ENCODE results near the gene MEI4. TPM values are rescaled to one million over a fixed set of nuclear protein-coding genes. Genes with fewer than 3 reads are reported as not detected.

The MEI4 gene
- total RNA-seq, 1 donor from 2014 or later = not detected

DNA sequence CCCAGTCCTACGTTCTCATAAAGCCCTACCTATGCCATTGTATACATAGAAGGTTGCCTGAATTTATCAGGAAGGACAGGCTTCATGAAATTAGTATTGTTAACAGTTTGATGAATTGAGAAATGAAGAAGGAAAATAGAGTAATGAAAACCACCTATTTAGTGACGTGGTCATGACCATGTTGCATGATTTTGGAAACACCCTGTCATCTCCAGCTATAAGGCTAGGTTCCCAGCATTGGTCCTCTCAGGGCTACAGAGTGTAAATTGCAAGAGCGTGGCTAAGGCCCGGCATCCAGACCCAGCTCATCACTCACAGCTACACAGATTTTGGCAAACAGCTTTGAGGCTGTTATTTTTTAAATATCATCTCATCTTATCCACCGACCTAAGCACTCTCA, 203.6 kb downstream of the MEI4 start:
- intact Hi-C loops (cut with DNase I) = no loop called here
- Histone ChIP-seq H3K27me3 (ENCODE audit: low read depth) (no peaks in the 10 kb centered on the region), H3K9me3 (no peaks in the 10 kb centered on the region), H3K36me3 (no peaks in the 10 kb centered on the region), H3K4me1 (no peaks in the 10 kb centered on the region), H3K4me3 (no peak overlapping the region), H3K27ac (no peak overlapping the region)
- TF ChIP-seq, protein P1, sequence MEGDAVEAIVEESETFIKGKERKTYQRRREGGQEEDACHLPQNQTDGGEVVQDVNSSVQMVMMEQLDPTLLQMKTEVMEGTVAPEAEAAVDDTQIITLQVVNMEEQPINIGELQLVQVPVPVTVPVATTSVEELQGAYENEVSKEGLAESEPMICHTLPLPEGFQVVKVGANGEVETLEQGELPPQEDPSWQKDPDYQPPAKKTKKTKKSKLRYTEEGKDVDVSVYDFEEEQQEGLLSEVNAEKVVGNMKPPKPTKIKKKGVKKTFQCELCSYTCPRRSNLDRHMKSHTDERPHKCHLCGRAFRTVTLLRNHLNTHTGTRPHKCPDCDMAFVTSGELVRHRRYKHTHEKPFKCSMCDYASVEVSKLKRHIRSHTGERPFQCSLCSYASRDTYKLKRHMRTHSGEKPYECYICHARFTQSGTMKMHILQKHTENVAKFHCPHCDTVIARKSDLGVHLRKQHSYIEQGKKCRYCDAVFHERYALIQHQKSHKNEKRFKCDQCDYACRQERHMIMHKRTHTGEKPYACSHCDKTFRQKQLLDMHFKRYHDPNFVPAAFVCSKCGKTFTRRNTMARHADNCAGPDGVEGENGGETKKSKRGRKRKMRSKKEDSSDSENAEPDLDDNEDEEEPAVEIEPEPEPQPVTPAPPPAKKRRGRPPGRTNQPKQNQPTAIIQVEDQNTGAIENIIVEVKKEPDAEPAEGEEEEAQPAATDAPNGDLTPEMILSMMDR (IDR thresholded peaks at IDR 0.05) = no peak
- DNase-seq = no peak
- no peak for ATAC-seq

DNA sequence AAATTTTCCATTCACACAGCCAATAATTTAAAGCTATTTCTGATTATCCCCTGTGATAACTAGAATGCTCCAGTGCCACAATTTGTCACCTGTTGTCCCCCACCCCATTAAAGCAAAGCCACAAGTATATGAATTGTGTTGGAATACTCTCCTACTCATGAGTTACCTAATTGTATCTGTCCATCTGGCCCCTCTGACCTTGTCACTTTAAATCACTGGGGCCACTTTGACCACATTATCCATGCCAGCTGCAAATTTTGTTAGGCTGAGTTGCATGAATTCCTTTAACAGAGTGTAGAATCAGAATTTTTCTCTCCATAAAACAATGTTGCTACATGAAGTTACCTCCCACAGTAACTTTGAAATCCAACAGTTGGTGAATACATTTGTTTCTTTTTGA, 204.6 kb downstream of the MEI4 start:
- H3K9me3 ChIP-seq = no peaks in the 10 kb centered on the region
- ATAC-seq (no peak), DNase-seq (no peak)
- no peaks in the 10 kb centered on the region for H3K36me3 ChIP-seq
- H3K4me1 ChIP-seq = no peaks in the 10 kb centered on the region
- no peak overlapping the region for H3K4me3 ChIP-seq
- H3K27me3 ChIP-seq (ENCODE audit: low read depth) = no peaks in the 10 kb centered on the region
- TF ChIP-seq, protein P1 (IDR thresholded peaks at IDR 0.05) = no peak
- H3K27ac ChIP-seq = no peak overlapping the region
- intact Hi-C loops (cut with DNase I) = no loop called here

DNA sequence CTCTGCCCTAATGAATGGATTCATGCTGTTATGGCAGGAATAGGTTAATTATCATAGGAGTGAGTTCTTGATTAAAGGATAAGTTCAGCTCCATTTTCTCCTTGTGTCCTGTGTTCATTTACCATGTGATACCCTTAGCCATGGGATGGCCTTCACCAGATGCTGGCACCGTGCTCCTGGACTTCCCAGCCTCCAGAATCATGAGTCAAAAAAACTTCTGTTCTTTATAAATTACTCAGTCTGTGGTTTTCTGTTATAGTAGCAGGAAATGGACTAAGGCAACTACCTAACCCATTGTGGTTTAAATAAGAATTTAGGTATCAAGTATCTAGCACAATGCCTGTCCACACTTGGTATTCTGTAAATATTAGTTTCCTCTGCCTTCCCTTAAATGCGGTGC, 223.5 kb downstream of the MEI4 start:
- Histone ChIP-seq H3K9me3 (no peaks in the 10 kb centered on the region), H3K36me3 (no peaks in the 10 kb centered on the region), H3K27me3 (ENCODE audit: low read depth) (no peaks in the 10 kb centered on the region), H3K4me3 (no peak overlapping the region), H3K27ac (no peak overlapping the region), H3K4me1 (no peaks in the 10 kb centered on the region)
- TF ChIP-seq, protein P1 (IDR thresholded peaks at IDR 0.05) = no peak
- no peak for DNase-seq
- ATAC-seq = no peak
- intact Hi-C loops (cut with DNase I) = no loop called here

DNA sequence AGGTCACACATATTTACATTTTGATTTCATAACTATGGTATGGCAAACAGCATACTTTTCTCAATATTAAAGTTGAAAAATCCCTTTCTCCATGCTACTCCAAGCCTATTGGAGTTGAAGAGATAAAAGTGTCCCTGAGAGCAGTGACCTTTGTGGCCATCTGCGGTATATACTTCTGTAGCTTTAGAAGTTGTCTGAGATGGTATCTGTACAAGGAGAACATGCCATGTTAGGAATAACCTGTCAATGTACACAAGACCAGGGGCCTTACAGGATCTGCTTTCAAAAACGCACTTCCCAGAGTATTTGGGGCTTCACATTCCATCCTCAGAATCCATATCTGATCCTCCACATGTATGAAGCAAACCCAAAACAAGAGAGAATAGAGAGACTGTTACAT, 226.7 kb downstream of the MEI4 start:
- no peak for DNase-seq
- H3K36me3 ChIP-seq = no peaks in the 10 kb centered on the region
- no peaks in the 10 kb centered on the region for H3K4me1 ChIP-seq
- no peaks in the 10 kb centered on the region for H3K27me3 ChIP-seq (ENCODE audit: low read depth)
- no peak overlapping the region for H3K27ac ChIP-seq
- no peak for ATAC-seq
- intact Hi-C loops (cut with DNase I) = no loop called here
- no peaks in the 10 kb centered on the region for H3K9me3 ChIP-seq
- H3K4me3 ChIP-seq = no peak overlapping the region
- TF ChIP-seq, protein P1 (IDR thresholded peaks at IDR 0.05) = no peak

DNA sequence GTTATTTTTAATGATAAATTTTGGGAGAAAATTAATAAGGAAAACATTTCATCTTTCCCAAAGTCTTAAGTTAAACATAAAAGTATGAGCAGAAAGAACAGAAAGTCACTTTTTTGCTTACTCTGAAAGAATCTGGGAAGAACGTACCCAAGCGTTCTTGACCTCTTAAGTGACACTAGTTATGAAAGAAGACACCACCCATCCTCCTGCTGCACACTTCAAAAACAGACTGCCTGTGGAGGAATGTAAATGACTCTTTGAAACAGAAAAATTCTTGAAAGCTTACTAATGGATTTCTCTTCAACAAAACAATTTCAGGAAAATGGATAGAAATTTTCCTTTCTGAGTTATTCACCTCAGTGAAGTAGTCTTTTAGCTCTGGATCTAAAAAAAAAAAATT, 227.7 kb downstream of the MEI4 start:
- TF ChIP-seq, protein P1 (IDR thresholded peaks at IDR 0.05) = no peak
- no peak for ATAC-seq

DNA sequence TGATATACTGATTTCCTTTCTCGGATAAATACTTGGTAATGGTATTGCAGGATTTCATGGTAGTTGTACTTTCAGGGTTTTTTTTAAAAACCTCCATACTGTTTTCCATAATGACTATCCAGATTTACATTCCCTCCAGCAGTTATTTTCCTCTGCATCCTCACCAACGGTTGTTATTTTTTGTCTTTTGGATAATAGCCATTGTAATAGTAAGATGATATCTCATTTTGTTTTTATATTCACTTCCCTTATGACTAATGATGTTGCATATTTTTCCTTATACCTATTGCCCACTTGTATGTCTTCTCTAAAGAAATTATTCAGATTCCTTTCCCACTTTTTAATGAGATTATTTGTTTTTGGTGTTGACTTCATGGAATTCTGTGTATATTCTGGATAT, 231.0 kb downstream of the MEI4 start:
- Histone ChIP-seq H3K4me1 (no peaks in the 10 kb centered on the region), H3K27ac (no peak overlapping the region), H3K36me3 (no peaks in the 10 kb centered on the region), H3K27me3 (ENCODE audit: low read depth) (no peaks in the 10 kb centered on the region), H3K4me3 (no peak overlapping the region), H3K9me3 (peaks cover 9% of the 10 kb centered on the region)
- intact Hi-C loops (cut with DNase I) = no loop called here
- ATAC-seq (no peak), DNase-seq (no peak)
- TF ChIP-seq, protein P1 (IDR thresholded peaks at IDR 0.05) = no peak

More for the DNA sequence above, 227.7 kb downstream of the MEI4 start:
- no peak overlapping the region for H3K4me3 ChIP-seq
- no peak for DNase-seq
- H3K9me3 ChIP-seq = no peaks in the 10 kb centered on the region
- intact Hi-C loops (cut with DNase I) = no loop called here
- no peaks in the 10 kb centered on the region for H3K4me1 ChIP-seq
- no peak overlapping the region for H3K27ac ChIP-seq
- no peaks in the 10 kb centered on the region for H3K27me3 ChIP-seq (ENCODE audit: low read depth)
- H3K36me3 ChIP-seq = no peaks in the 10 kb centered on the region
